HCT116 (cell line): ENCODE measurements around the gene PBLD. TPM values are rescaled to one million over a fixed set of nuclear protein-coding genes. Genes with fewer than 3 reads are reported as not detected.

Experiments
- ATAC-seq: fragments of 200-7000 bp; cut with Tn5 transposase; 2 replicates; pipeline ENCODE4 v1.9.1; 2020; ENCODE audit warnings: mild to moderate bottlenecking, moderate library complexity
- BruUV-seq: library from RNA; stranded (reverse); fragments of 400-500 nt; replicated peaks from 2 replicates; lab custom pipeline; 2021; lab: Mats Ljungman, UMichigan
- CTCF ChIA-PET: fragments of 300-600 bp; sonication (Branson Sonifier 250); formaldehyde crosslinking; loops from one replicate; lab custom pipeline; 2021; ENCODE audit warnings: antibody characterized with exemption; lab: Charles Lee
- POLR2A ChIA-PET: fragments of 300-600, 350-600 bp; sonication (Branson Sonifier 250); formaldehyde crosslinking; loops from one replicate; lab custom pipeline; 2021; ENCODE audit warnings: antibody characterized with exemption; lab: Charles Lee
- RAD21 ChIA-PET, 2 experiments: fragments of 300-600 bp; sonication (Branson Sonifier 250); formaldehyde crosslinking; loops; one replicate each; lab custom pipeline; 2023; ENCODE audit warnings: low total read pairs in 2 of 2; ENCODE audit not compliant: uncharacterized antibody in 2 of 2, unreplicated experiment in 2 of 2, low non-redundant PET in 1 of 2; lab: Charles Lee
- DNase-seq: peaks from one replicate; pipeline ENCODE4 v3.0.0-alpha.2; 2010; ENCODE audit warnings: low read depth, low spot score
- H2AFZ ChIP-seq: fragments of 200-600 bp; shearing (Covaris generic), sonication (generic); 2 replicates; pipeline ENCODE4 v1.6.1; 2017; ENCODE audit warnings: low read depth, mixed run types, mixed read lengths, antibody characterized with exemption, low read length; ENCODE audit not compliant: poor library complexity, severe bottlenecking
- H3K27ac ChIP-seq: 2 replicates; pipeline ENCODE4 v1.5.1; 2012; ENCODE audit warnings: low read depth, low read length
- H3K27me3 ChIP-seq: fragments of 200-600 bp; sonication (generic); 2 replicates; pipeline ENCODE4 v1.6.1; 2016; ENCODE audit warnings: mixed run types, low read length, mixed read lengths; ENCODE audit not compliant: insufficient read depth
- H3K36me3 ChIP-seq, 2 experiments: fragments of 200-500 bp in 1 of 2; fragments of 200-600 bp in 1 of 2; sonication (Bioruptor generic) in 1 of 2; sonication (generic) in 1 of 2; 2 replicates each; pipeline versions ENCODE4 v1.5.1 to v1.6.1; 2014 to 2016; ENCODE audit warnings: low read length in 2 of 2, inconsistent platforms in 1 of 2, mixed read lengths in 1 of 2, mixed run types in 1 of 2; ENCODE audit not compliant: insufficient read depth in 2 of 2, control insufficient read depth in 1 of 2
- H3K4me1 ChIP-seq, 2 experiments: fragments of 200-600 bp in 1 of 2; sonication (generic) in 1 of 2; 2 replicates each; pipeline versions ENCODE4 v1.5.1 to v1.6.1; 2012 to 2017; ENCODE audit warnings: low read length in 2 of 2, inconsistent platforms in 1 of 2, mild to moderate bottlenecking in 1 of 2, mixed read lengths in 1 of 2, mixed run types in 1 of 2, moderate library complexity in 1 of 2; ENCODE audit not compliant: insufficient read depth in 2 of 2, control insufficient read depth in 1 of 2
- H3K4me2 ChIP-seq: fragments of 200-600 bp; sonication (generic); 2 replicates; pipeline ENCODE4 v1.6.1; 2017; ENCODE audit warnings: mixed run types, low read length, mixed read lengths
- H3K4me3 ChIP-seq, 2 experiments: fragments of 200-600 bp in 1 of 2; sonication (generic) in 1 of 2; replicated peaks in 1 of 2; 2 replicates each; pipeline ENCODE4 v1.5.1; 2011 to 2016; ENCODE audit warnings: low read length in 2 of 2, control low read depth in 1 of 2, low read depth in 1 of 2, mild to moderate bottlenecking in 1 of 2, mixed read lengths in 1 of 2, mixed run types in 1 of 2
- H3K79me2 ChIP-seq: fragments of 200-600 bp; sonication (generic); 2 replicates; pipeline ENCODE4 v1.6.1; 2017; ENCODE audit warnings: mild to moderate bottlenecking, mixed run types, low read length, moderate library complexity, mixed read lengths; ENCODE audit not compliant: insufficient read depth
- H3K9ac ChIP-seq: fragments of 200-600 bp; sonication (generic); 2 replicates; pipeline ENCODE4 v1.6.1; 2016; ENCODE audit warnings: low read length, mixed read lengths
- H3K9me2 ChIP-seq: fragments of 200-600 bp; sonication (generic), shearing (Covaris generic); 2 replicates; pipeline ENCODE4 v1.6.1; 2017; ENCODE audit warnings: mixed run types, mild to moderate bottlenecking, moderate library complexity; ENCODE audit not compliant: insufficient read depth
- H3K9me3 ChIP-seq, 2 experiments: fragments of 200-500 bp in 1 of 2; fragments of 200-600 bp in 1 of 2; sonication (Bioruptor generic) in 1 of 2; sonication (generic) in 1 of 2; 2 replicates each; pipeline ENCODE4 v1.6.1; 2014 to 2017; ENCODE audit warnings: low read length in 2 of 2, mixed read lengths in 2 of 2, inconsistent platforms in 1 of 2, low read depth in 1 of 2, mild to moderate bottlenecking in 1 of 2, mixed run types in 1 of 2, moderate library complexity in 1 of 2; ENCODE audit not compliant: control insufficient read depth in 1 of 2, insufficient read depth in 1 of 2
- H4K20me1 ChIP-seq: fragments of 200-600 bp; sonication (generic), shearing (Covaris generic); 2 replicates; pipeline ENCODE4 v1.6.1; 2017; ENCODE audit warnings: mixed run types, mild to moderate bottlenecking, moderate library complexity; ENCODE audit not compliant: insufficient read depth
- CBX3 ChIP-seq: IDR thresholded peaks from 2 replicates; pipeline ENCODE4 v1.6.1; 2012; ENCODE audit warnings: low read depth
- CEBPB ChIP-seq: IDR thresholded peaks from 2 replicates; pipeline ENCODE4 v1.6.1; 2012; ENCODE audit warnings: low read depth
- EGR1 ChIP-seq: IDR thresholded peaks from 2 replicates; pipeline ENCODE4 v1.6.1; 2012; ENCODE audit warnings: low read depth
- ELF1 ChIP-seq: IDR thresholded peaks from 2 replicates; pipeline ENCODE4 v1.6.1; 2012; ENCODE audit warnings: low read depth, borderline replicate concordance
- EZH2 ChIP-seq: fragments of 200-600 bp; sonication (generic); IDR thresholded peaks from 2 replicates; pipeline ENCODE4 v1.6.1; 2017; ENCODE audit warnings: antibody characterized with exemption, mixed run types
- EZH2phosphoT487 ChIP-seq: fragments of 200-600 bp; IDR thresholded peaks from 2 replicates; pipeline ENCODE4 v1.6.1; 2018; ENCODE audit warnings: antibody characterized with exemption, borderline replicate concordance
- FOSL1 ChIP-seq: IDR thresholded peaks from 2 replicates; pipeline ENCODE4 v1.6.1; 2012; ENCODE audit warnings: low read depth
- JUND ChIP-seq: IDR thresholded peaks from 2 replicates; pipeline ENCODE4 v1.6.1; 2012
- POLR2A ChIP-seq: IDR thresholded peaks from 2 replicates; pipeline ENCODE4 v1.7.0; 2011; ENCODE audit warnings: borderline replicate concordance; ENCODE audit not compliant: insufficient read depth, insufficient read length; ENCODE audit errors: extremely low read depth
- POLR2AphosphoS5 ChIP-seq: IDR thresholded peaks from 2 replicates; pipeline ENCODE4 v1.6.1; 2011; ENCODE audit warnings: mild to moderate bottlenecking, low read depth, low read length, moderate library complexity
- RAD21 ChIP-seq: IDR thresholded peaks from 2 replicates; pipeline ENCODE4 v1.6.1; 2012; ENCODE audit warnings: low read depth, mild to moderate bottlenecking
- SIN3A ChIP-seq: IDR thresholded peaks from 2 replicates; pipeline ENCODE4 v1.6.1; 2012; ENCODE audit warnings: low read depth
- SP1 ChIP-seq: IDR thresholded peaks from 2 replicates; pipeline ENCODE4 v1.6.1; 2012; ENCODE audit warnings: low read depth
- SRF ChIP-seq: IDR thresholded peaks from 2 replicates; pipeline ENCODE4 v1.6.1; 2012; ENCODE audit warnings: low read depth
- TCF7L2 ChIP-seq: IDR thresholded peaks from 2 replicates; pipeline ENCODE4 v1.7.0; 2011; ENCODE audit warnings: borderline replicate concordance, inconsistent platforms; ENCODE audit not compliant: insufficient read depth, insufficient read length; ENCODE audit errors: extremely low read depth
- ZFX ChIP-seq: fragments of 450-650 bp; IDR thresholded peaks from 2 replicates; pipeline ENCODE4 v1.6.1; 2017
- ZNF274 ChIP-seq: fragments of 200-500 bp; sonication (Bioruptor generic); IDR thresholded peaks from 2 replicates; pipeline ENCODE4 v1.6.1; 2014; ENCODE audit warnings: mild to moderate bottlenecking, low read depth, low read length, inconsistent platforms
- intact Hi-C: fragments of 100-400 bp; cut with micrococcal nuclease; formaldehyde crosslinking; loops from 2 replicates; pipeline ENCODE4 v1.10.0; 2022
- total RNA-seq: library from RNA; stranded (reverse); gene quantifications from one replicate; pipeline ENCODE4 v1.2.1, GENCODE V29; 2021; ENCODE audit not compliant: unreplicated experiment
- TF ChIP-seq, protein P1 (sequence below): IDR thresholded peaks from 2 replicates; pipeline ENCODE4 v1.6.1; 2012; ENCODE audit warnings: low read depth
- TF ChIP-seq, protein P2 (sequence below): IDR thresholded peaks from 2 replicates; pipeline ENCODE4 v1.6.1; 2012
- TF ChIP-seq, protein P3 (sequence below): IDR thresholded peaks from 2 replicates; pipeline ENCODE4 v1.6.1; 2012

PBLD gene
- total RNA-seq, 1 experiment from 2014 or later: 2.2 TPM

DNA sequence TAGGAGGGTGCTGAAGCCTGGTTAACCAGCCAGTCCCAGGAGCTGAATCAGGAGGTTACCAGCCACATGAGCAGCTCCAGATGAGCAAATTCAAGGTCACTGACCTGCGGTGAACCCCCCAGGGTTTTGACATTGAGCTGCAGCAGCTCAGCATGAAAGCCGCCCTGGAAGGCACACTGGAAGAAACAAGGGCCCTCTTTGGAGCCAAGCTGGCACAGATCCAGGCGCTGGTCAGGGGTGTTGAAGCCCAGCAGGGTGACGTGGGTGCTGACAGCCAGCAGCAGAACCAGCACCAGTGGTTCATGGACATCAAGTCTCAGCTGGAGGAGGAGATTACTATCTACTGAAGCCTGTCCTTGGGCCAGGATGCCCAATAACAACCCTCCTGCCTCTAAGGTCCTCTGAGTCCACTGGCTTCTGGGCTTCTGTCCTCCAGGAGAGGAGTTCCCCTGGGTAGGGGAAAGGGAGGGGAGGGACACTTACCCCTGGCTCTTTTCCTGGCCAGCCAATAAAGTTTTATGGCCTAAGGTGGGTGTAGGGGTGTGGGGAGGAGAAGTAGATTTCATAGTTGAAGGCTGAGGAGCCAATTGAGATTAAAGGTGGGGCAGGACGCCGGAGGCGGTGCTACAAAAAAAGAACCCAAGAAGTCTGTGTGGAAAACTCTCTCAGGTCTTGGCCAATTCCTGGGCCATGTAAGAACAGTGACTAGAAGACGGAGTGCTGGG, 71.4 kb downstream of the PBLD start:
- intact Hi-C loops: no loop called here
- ChIA-PET POLR2A (no interaction called here), RAD21 (no interaction called here), CTCF (no interaction called here)
- BruUV-seq: no TSS peak
- no peak overlapping the region for H3K27ac ChIP-seq
- no peaks in the 10 kb centered on the region for H3K36me3 ChIP-seq
- no peak overlapping the region for H3K9ac ChIP-seq
- no peaks in the 10 kb centered on the region for H3K9me2 ChIP-seq
- H2AFZ ChIP-seq: no peak overlapping the region
- H3K79me2 ChIP-seq: no peaks in the 10 kb centered on the region
- H3K4me3 ChIP-seq: no peak overlapping the region
- TF ChIP-seq EZH2: no peak
- ATAC-seq: no peak
- no peaks in the 10 kb centered on the region for H3K9me3 ChIP-seq
- DNase-seq: no peak
- H4K20me1 ChIP-seq: no peaks in the 10 kb centered on the region
- no peak overlapping the region for H3K4me2 ChIP-seq
- H3K27me3 ChIP-seq: no peaks in the 10 kb centered on the region
- H3K4me1 ChIP-seq: no peaks in the 10 kb centered on the region

DNA sequence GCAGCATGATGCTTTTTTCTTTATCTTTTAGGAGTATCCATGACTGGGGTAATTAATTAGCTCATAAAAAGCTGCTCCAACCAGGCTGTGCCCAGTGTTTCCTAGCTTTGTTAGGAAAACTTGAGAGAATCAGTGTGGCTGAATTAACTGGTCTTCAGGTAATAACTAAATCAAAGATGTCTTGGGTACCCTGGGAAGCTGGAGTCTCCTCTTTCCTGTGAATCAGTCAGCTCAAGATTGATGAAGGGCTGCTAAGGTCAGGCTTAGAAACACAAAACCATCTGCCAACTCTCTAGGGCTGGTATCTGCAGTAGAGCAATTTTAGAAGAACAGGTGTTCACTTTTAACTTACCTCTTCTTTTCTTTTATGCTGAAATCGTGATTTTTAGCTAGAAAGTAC, 79.4 kb downstream of the PBLD start:
- no peaks in the 10 kb centered on the region for H3K27me3 ChIP-seq
- no TSS peak for BruUV-seq
- no peaks in the 10 kb centered on the region for H3K4me1 ChIP-seq
- ChIA-PET RAD21 (no interaction called here), POLR2A (interaction anchor here (0.6 kb wide), 1 partner anchor 49 kb away, joined by 4 read pairs; no protein-coding TSS in a partner anchor), CTCF (interaction anchor here (1.0 kb wide), 1 partner anchor 41 kb away, joined by 3 read pairs; no protein-coding TSS in a partner anchor)
- H3K4me2 ChIP-seq: no peak overlapping the region
- no peaks in the 10 kb centered on the region for H3K79me2 ChIP-seq
- no peak overlapping the region for H3K27ac ChIP-seq
- intact Hi-C loops: no loop called here
- TF ChIP-seq FOSL1 (no peak), SRF (no peak), ELF1 (no peak), SIN3A (no peak), CBX3 (no peak), TCF7L2 (no peak), EZH2phosphoT487 (no peak), JUND (no peak), ZNF274 (no peak), RAD21 (no peak), CEBPB (no peak), ZFX (no peak), POLR2AphosphoS5 (no peak), SP1 (no peak), EGR1 (no peak), POLR2A (no peak)
- TF ChIP-seq, protein P1, sequence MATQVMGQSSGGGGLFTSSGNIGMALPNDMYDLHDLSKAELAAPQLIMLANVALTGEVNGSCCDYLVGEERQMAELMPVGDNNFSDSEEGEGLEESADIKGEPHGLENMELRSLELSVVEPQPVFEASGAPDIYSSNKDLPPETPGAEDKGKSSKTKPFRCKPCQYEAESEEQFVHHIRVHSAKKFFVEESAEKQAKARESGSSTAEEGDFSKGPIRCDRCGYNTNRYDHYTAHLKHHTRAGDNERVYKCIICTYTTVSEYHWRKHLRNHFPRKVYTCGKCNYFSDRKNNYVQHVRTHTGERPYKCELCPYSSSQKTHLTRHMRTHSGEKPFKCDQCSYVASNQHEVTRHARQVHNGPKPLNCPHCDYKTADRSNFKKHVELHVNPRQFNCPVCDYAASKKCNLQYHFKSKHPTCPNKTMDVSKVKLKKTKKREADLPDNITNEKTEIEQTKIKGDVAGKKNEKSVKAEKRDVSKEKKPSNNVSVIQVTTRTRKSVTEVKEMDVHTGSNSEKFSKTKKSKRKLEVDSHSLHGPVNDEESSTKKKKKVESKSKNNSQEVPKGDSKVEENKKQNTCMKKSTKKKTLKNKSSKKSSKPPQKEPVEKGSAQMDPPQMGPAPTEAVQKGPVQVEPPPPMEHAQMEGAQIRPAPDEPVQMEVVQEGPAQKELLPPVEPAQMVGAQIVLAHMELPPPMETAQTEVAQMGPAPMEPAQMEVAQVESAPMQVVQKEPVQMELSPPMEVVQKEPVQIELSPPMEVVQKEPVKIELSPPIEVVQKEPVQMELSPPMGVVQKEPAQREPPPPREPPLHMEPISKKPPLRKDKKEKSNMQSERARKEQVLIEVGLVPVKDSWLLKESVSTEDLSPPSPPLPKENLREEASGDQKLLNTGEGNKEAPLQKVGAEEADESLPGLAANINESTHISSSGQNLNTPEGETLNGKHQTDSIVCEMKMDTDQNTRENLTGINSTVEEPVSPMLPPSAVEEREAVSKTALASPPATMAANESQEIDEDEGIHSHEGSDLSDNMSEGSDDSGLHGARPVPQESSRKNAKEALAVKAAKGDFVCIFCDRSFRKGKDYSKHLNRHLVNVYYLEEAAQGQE: no peak
- TF ChIP-seq, protein P2, sequence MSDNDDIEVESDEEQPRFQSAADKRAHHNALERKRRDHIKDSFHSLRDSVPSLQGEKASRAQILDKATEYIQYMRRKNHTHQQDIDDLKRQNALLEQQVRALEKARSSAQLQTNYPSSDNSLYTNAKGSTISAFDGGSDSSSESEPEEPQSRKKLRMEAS: no peak
- TF ChIP-seq, protein P3, sequence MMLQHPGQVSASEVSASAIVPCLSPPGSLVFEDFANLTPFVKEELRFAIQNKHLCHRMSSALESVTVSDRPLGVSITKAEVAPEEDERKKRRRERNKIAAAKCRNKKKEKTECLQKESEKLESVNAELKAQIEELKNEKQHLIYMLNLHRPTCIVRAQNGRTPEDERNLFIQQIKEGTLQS: no peak
- no peaks in the 10 kb centered on the region for H4K20me1 ChIP-seq
- no peaks in the 10 kb centered on the region for H3K9me3 ChIP-seq
- no peak overlapping the region for H2AFZ ChIP-seq
- DNase-seq: no peak
- no peak overlapping the region for H3K4me3 ChIP-seq
- no peaks in the 10 kb centered on the region for H3K36me3 ChIP-seq
- no peaks in the 10 kb centered on the region for H3K9me2 ChIP-seq
- no peak for ATAC-seq
- no peak overlapping the region for H3K9ac ChIP-seq
